GM18498 (cell line): ENCODE results near the gene RNF144A.
A peak's percentile ranks its signal among the peaks of the same experiment; 100 is the strongest.

ENCODE experiments used
- ATAC-seq: cut with Tn5 transposase; IDR thresholded peaks from one replicate; pipeline ENCODE4 v1.9.1; 2021; ENCODE audit warnings: mild to moderate bottlenecking, moderate library complexity; ENCODE audit not compliant: unreplicated experiment

The RNF144A gene

DNA sequence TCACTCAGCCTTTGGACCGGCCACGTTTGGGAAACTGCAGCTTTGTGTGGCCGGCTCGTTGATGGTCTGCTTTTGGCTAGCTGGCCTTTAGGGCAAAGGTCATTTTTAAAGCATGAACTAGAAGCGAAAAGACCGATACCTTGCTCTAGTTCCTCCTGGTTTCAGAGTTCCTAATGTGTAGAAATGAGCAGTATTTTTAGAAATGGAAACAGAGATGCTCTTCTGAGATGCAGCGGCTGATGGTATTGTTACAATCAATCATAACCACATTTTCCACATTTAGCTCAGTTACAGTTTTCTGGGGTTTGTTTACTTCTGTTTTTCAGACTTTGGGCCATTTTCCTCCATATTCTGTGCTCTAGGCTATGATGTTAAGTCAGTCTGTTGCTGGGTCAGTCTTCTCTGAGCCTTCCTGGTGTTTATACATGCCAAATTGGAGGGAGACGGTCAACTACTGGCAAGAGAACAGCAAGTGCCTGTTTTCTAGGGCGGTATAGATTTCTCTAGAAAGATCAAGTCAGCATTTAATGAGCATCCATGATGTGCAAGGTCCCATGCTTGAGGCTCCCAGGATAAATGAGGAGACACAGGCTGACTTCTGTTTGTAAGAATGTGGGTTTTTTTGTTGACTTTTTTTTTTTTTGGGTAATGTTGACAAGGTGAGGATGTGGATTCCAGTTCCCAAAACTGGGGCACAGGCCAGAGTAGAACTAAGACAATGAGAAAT lies 28.0 kb downstream of the RNF144A start:
- peak; percentile 94 for ATAC-seq

DNA sequence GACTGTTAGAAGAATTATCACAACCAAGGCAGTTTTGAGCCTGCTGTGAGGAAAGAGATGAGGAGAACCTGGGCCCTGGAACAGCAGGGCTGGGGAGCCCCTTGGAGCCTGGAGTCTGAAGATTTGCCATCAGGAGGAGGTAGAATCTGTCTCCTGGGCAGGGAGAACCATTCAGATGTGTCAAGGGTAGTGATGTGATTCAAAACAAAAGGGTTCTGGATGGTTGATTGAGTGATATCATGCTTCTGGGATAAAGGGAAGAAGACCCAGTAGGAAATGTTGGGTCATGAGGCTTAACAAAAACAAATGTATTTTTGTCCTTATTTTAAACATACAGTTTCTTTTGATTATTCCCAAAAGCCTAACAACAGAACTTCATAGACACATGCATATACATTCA lies 28.6 kb downstream of the RNF144A start:
- ATAC-seq: peak; percentile 1

DNA sequence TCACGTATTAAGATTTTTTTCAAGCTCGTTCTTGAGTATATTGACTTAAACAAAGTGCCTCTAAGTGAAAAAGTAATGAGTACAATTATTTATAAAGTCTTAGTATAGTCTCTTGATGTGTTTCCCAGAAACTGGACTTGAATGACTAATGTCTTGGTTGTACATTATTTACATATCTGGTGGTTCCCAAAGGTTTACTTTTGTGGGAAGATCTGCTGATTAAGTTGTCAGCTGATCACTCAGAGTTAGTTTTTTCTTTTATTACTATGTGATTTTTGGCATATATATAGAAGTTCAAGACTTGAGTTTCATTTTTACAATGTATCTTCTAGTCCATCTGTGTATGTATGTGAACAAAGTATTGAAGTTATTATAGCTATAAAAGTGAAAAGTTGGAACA lies 29.5 kb downstream of the RNF144A start:
- ATAC-seq: no peak

DNA sequence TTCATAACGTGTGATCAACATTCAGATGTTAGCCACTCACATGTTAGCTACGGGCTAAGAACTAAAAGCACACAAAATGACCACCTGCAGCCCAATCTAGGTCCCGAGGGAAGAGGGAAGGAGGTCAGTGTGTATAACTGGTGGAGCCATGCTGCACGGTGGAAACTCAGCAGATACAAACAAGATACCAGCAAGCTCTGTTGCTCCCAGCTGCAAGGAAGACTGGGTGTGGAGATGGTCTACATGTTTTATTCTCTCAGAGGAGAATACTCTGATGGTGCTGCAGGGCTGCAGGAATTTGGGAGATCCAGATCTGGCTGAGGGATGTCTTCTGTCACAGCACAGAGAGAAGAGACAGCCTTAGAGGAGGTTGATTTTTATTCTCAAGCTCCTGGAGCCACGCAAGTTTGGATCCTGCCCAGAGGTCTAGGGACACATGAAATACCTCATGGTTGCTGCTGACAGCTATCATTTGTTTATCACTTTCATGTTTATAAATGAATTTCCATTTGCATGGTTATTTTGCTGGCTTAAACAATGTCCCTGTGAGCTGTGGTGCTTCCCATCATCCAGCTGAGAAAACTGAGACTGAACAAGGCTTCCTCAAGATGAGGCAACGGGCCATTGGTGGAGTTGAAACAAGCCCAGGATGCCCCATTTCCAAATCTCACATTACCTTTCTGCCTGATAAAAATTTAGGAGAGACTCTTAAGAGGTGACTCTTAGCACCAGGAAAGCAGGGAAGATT lies 30.9 kb downstream of the RNF144A start:
- ATAC-seq: no peak

DNA sequence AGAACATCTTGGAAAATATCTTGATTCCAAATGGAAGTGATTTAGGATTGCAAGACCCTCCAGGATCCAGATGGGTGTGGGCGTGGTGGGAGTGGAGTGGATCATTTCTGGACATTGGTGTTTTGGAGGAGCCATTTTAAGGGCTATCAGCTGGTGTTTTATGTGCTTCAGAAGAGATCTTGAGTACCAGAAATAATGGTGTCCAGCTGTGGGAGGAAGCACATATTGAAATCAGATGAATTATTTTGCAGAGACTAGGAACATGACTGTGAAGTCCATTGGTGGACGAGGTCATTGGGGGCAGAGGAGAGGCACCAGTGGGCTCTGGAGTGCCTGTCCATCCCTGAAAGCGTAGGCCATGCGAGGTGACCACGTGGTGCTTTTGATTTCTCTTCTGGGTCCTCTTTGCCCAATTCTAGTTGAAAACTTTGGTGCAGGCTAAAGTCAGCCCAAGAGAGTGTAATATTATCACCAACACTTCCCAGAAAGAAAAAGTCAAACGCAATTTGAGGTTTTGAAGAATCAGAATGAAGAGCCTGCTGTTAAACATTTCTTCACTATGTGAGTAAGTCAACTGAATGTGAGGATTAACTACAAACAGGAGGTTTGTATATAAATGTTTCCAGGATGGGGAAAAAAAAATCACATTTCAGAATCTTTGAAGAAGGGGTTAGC lies 31.6 kb downstream of the RNF144A start:
- no peak for ATAC-seq

DNA sequence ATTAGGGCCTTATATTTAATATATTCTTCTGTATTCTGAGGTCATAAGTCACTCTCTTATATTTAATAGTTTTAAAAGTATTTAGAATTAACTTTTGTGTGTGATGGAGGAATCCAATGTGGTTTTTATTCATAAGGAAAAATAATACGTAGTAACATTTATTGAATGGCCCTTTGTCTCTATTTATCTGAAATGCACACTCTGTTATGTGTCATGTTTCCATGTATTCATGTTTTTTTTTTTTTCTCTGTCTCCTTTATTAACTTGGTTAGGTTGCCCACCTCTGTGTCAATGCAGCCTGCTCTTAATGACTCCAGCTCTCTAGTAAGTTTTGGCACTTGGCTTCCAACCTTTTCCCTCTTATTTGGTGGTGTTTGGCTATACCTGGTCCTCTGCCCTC lies 33.8 kb downstream of the RNF144A start:
- ATAC-seq: no peak

DNA sequence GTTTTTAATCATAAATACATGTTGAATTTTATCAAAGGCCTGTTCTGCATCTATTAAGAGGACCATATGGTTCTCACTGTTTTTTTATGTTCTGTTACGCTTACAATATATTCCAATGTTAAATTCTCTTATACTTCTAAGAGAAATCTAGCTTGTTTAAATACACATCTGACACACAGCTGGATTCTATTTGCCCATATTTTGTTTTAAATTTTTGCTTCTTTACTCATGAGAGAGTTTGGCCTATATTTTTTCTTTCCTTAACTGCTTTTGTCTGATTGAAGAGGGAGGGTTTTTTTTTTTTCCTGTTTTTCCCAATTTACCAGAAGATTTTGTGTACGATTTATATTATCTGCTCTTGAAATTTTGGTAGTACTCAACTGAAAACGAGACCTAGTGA lies 34.9 kb downstream of the RNF144A start:
- ATAC-seq: no peak

DNA sequence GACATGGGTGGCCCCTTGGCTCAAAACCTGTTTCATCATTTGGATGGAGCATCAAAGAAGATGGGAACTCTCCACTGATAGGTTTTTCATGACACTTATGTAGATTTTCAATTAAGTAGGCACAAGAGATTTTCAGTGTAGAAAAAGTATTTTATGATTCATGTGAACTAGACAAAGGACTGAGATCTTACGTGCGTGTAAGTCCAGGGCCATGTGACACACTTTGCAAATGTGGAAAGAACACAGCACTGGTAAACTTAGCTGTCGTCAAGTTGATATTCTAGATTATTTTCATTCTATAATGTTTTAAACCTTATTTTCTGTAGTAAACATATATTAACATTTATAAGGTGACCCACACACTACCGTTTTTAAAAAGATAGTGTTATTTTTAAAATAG lies 37.4 kb downstream of the RNF144A start:
- ATAC-seq: no peak

DNA sequence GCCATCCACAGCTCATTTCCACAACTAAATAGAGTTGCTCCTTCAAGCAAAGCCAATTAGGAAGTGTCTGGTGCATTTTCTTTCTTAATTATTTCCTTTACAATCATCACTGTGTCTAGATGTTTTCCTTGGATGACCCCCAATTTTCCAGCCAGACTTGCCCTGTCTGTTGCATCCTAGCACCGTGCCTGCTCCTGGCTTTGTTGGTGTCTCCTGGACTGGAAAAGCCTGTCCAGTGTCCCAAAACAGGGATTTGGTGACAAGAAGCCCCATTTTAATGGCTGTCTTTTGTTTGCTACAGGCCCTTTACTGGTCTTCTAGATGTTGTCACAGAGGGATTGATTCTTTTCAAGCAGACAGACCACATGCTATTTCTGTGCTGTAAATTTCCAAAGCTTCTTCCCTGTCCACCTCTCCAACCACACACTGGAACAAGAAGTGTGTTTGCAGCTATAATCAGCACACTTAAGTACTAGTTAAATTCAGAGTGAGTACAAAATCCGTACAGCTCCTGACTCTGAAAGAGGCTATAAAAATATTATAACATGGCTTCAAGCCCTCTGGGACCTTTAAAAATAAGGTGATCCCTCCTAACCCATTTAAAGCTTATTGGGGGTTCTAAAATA lies 38.4 kb downstream of the RNF144A start:
- ATAC-seq: no peak

DNA sequence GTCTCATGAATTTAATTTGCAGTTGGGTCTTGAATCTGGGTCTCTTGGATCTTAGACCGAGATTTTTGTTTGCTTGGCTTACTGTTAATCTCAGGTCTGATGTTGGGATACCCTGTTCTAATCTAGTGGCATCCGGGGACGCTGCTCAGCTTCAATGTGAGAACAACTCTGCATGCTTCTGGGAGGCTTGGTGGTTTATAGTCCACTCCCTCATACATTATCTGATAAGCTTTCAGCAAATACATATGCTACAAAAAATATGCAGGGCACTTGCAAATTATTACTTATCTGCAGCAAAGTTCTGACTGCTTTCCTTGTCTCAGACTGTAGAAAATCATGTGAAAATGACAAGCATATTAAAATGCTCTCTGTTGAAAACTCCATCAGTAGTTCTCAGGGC lies 39.4 kb downstream of the RNF144A start:
- ATAC-seq: no peak

DNA sequence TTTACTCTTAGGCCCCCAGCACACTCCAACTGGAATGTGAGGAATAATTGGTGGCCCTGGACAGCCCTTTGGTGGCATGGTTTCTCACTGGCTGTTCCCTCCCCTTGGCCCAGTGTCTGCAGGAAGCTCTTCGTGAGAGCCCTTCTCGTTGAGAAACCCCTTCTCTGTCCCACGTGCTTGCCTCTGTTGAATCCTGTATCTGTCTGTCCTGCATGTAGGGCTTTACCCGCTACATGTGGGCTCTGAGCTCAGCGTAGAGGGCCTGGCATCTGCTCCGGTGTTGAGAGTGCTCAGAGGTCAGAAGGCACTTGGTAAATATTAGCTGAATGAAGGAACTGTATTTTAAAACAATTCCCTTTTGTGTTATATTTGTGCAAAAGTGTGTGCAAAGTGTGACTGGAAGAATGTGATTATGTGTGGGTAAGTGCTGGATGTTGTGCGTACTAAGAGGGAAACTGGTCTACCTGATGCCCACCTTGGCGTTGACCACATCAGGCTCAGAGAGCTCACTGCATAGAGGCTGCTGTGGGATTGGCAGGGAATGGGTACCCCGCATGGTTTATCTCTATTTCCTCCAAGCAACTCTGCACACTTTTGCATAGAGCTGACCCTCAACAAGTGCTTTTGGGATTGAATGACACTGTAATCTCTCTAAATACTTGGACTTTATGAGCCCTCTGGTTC lies 40.0 kb downstream of the RNF144A start:
- ATAC-seq: no peak

DNA sequence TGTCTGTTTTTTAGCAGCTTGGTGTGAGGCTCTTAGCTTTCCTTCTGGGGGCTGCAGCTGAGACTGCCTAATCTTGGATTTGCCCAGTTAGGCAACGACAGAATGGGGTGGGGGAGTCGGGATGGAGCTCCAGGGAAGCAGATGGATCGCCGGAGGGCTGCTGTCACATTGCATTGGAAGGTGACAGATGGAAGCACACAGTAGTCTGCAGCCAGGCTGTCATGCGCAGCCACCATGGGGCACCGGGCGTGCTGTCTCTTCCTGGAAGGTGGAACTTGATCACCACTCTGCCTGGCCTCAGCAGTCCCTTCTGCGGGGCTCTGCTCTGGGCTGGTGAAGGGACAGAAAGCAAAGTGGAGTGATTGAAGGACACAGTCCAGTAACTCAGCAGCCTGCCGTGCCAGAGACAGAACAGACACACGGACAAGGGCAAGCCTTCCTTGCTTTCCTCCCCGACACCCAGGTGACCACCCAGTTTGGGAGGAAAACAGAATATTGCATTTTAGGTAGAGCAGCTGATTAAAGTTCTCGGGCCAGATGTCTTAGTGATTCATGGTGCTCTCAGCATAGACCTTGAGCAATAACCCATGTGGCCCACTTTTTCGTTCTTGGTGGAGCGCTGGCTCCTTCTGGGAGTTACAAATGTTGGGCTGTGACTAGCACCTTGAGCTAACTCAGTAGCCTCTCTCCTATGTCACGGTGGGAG lies 40.9 kb downstream of the RNF144A start:
- ATAC-seq: no peak

DNA sequence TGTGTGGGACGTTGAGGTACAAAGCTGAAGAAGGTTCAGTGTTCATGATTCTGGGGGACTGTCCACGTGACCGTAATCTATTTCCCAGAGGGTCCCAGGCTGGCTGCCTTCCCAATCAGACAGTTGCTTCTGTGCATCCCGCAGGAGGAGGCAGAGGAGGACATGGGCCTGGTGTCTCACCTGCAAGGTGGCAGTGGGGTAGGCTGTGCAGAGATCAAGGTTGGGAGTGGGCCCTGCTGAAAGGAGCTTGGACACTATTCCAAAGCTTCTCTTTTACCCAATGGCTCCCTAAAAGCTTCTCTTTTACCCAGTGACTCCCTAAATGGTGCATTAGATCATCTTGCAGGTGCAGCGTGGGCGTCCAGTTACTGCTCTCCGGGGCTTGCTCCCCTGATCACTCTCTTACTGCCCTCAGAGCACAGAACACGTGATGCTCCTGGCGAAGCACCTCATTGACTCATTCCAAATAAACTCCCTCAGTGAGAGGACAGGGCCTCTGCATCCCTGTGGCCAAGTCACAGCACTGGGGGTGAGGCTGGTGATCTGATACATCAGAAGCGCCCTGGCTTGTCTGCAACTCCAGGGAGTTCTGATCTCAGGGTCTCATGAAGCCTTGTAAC lies 41.5 kb downstream of the RNF144A start:
- no peak for ATAC-seq

DNA sequence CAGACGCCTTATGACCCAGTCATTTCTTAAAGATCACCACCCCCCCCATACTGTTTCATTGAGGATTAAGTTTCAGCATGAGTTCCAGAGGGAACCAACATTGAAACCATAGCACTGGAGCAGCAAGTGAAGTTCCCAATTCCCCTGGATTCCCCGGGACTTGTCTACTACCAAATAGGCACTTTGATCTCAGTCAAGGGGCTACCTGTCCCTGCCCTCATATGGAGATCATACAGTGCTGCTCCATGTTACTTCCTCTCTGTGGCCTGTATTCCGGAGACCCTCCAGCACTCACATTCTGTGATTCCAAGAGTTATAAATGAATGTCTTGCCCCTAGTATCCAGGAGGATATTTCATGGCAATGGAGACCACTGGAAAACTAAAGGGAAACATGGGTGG lies 42.5 kb downstream of the RNF144A start:
- ATAC-seq: no peak

DNA sequence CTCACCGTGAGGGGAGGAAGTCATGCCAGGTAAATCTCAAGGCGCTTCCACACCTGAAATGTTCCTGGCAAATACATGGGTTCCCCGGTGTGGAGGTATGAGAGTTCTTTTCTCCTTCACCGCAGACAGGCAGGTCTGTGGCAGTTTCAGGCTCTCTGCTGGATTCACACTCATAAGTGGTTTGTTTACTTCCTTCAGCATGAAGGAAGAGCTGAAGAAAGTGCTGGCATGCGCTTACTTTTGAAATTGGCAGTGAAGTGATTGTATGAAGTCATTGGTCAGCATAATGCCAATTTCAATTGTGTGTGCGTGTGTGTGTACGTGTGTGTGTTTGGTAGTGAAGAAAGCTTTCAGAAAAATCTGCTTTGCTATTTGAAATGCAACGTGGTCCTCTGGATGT lies 43.4 kb downstream of the RNF144A start:
- ATAC-seq: no peak

DNA sequence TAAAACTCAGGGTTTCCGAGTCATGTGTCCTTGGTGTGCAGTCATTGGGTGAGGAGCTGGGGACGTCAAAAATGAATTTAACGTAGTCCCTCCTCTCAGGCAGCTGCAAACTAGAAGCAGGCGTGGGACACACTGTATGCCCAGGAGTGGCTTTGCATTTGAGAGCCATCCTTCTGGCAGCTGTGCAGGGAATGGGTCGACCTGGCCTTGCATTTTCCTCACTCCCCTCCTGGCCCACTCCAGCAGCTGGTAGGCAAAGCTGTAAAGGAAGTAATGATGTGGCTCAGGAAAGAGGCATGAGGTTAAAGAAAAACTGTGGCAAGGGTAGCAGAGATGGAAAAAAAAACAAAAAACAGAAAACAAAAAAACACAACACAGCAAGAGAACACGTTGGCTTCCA lies 46.5 kb downstream of the RNF144A start:
- ATAC-seq: no peak

DNA sequence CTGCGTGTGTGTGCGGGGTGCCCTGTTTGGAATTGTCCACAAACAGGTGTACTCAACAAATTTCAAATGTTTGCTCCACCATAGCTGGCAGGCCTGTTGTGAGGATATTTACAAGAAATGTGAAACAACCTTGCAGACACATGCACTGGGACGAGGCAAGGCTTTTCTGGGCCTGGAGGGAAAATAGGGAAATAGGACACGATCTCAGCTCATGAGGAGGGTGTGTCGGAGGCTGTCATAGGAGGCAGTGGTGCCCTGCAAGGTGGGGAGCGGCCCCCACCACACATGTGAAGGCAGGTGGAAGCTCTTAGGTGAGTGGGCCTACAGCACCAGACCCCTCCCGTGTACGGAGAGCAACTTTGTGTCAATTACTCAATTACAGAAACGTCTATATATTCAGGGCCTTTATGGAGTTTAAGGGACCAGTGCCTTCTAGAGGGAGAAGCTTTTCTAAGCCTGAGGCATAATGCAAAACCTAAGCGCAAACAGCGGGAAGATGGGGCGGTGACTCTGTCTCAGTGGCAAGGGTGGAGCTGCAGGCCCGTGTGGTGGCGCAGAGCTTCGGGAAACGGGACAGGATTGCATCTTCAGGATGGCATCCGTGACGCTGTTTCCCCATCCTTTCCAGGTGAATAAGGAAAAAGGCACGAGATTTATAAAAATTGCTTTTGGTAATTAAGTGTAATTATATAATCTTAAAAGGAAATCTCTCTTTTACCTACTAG lies 48.0 kb downstream of the RNF144A start:
- no peak for ATAC-seq

DNA sequence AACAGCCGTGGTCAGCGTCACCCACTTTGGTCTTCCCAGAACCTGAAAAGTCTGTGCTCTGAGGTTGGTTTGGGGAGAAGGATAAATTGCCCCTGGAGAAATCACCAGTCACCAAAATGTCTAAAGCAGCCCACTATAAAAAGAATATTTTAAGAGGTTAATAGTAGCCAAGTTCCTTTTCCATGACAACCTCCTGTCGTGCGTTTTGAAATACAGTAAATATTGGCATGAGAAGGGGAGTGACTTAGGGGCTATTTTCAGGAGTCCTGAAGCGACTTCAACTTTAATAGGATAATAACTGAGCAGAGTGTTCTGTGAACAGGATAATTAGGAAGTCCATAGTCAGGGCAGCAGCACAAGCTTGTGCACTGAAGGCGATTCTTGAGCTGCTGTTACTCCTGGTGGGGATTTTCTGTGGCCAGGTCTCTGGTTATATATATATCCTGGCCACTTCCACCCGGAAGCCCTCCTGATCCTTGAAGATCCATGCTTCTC lies 49.3 kb downstream of the RNF144A start:
- ATAC-seq: no peak

DNA sequence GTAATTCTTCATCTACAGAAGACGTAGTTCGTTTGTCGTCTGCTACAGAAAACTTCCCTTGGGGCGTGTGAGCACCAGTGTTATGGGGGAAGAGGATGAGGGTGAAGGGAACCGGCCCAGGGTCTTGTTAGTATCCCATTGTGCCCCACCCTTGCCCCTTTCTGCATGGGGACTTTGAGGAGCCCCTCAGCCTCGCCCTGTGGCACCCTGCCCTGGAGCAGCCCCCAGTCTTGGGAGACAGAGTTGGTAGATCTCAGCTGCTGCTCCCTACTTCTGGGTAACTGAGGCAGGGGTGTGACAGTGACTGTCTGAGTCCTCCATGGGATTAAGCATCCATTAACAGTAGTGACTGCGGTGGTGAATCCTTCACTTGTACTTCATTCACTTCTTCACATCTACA lies 50.1 kb downstream of the RNF144A start:
- no peak for ATAC-seq
